Peyer's patch (tissue), 4 donors: ENCODE data around the gene DFFB.

Experiments used
- CTCF ChIP-seq, 6 experiments: fragments of 450-650 bp in 4 of 6; fragments of 200-600 bp in 2 of 6; sonication (generic) in 1 of 6; IDR thresholded peaks; one replicate each; pipeline ENCODE4 v1.5.1; 2017 to 2019; ENCODE audit warnings: antibody characterized with exemption in 6 of 6, mild to moderate bottlenecking in 3 of 6, moderate library complexity in 1 of 6
- POLR2A ChIP-seq, 2 donors: fragments of 450-650 bp; IDR thresholded peaks; one replicate each; pipeline ENCODE4 v1.5.1; 2017; ENCODE audit warnings: antibody characterized with exemption in 2 of 2, mild to moderate bottlenecking in 2 of 2, moderate library complexity in 2 of 2

DNA sequence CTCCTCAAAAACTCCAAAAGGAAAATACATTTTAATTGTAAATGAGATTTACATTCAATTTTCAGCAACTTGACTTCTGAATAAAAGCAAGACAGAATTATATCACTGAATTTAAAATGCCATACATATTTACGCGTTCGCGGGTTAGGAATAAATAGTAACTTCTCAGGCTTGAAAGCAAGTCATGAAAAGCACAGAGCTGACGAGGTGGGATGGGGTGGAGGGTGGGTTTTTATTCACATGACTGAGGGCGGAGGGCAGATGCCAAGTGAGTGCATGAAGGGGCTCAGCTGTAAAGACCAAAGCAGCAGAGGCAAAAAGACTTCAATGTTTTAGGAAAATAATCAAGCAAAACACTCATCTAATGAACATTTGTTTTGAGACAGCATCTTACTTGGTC, 6.0 kb upstream of the DFFB start:
- TF ChIP-seq CTCF (IDR thresholded peaks at IDR 0.05) (no peak), POLR2A (IDR thresholded peaks at IDR 0.05) (no peak)
